Activated CD4-positive, alpha-beta T cell treated with anti-CD3 and anti-CD28 coated beads for 36 hours (primary cell): ENCODE measurements around the gene DAB2. TPM values are rescaled to one million over a fixed set of nuclear protein-coding genes. Genes with fewer than 3 reads are reported as not detected.
"Not testable (repeated sequence)": the region's sequence is repeated elsewhere in the genome, so short reads cannot be mapped to it uniquely, and the experiment has no call there.

Experiments
- ATAC-seq: fragments of 200-7000 bp; cut with Tn5 transposase; one replicate; pipeline ENCODE4 v1.10.0; 2021; ENCODE audit warnings: mild to moderate bottlenecking, moderate library complexity
- CTCF ChIA-PET: fragments of 350-600 bp; sonication (Branson Sonifier 250); formaldehyde crosslinking; loops from one replicate; lab custom pipeline; 2021; ENCODE audit warnings: antibody characterized with exemption; lab: Charles Lee
- POLR2A ChIA-PET: fragments of 350-600 bp; sonication (Branson Sonifier 250); formaldehyde crosslinking; loops from one replicate; lab custom pipeline; 2021; ENCODE audit warnings: antibody characterized with exemption, inconsistent platforms; lab: Charles Lee
- DNase-seq: peaks from one replicate; pipeline ENCODE4 v3.0.0-alpha.2; 2020
- H3K27ac Mint-ChIP-seq: one replicate; pipeline ENCODE4 v1.8.0; 2021; ENCODE audit warnings: mixed read lengths
- H3K27me3 Mint-ChIP-seq: one replicate; pipeline ENCODE4 v1.8.0; 2021; ENCODE audit warnings: mixed read lengths
- H3K36me3 Mint-ChIP-seq: one replicate; pipeline ENCODE4 v1.8.0; 2021; ENCODE audit warnings: low read depth, mixed read lengths
- H3K4me1 Mint-ChIP-seq: one replicate; pipeline ENCODE4 v1.8.0; 2021; ENCODE audit warnings: mixed read lengths
- H3K4me3 Mint-ChIP-seq: one replicate; pipeline ENCODE4 v1.8.0; 2021; ENCODE audit warnings: mild to moderate bottlenecking, moderate library complexity, mixed read lengths
- H3K9me3 Mint-ChIP-seq: one replicate; pipeline ENCODE4 v1.8.0; 2021; ENCODE audit warnings: low read depth, mixed read lengths
- intact Hi-C, 2 experiments: fragments of 100-400 bp; cut with DNase I in 1 of 2; cut with micrococcal nuclease in 1 of 2; formaldehyde crosslinking; loops; one replicate each; pipeline versions ENCODE4 v1.14.2 to v1.15.1; 2022 to 2024; cut with DNase I, micrococcal nuclease
- total RNA-seq, 2 experiments: library from RNA; stranded (reverse); gene quantifications; one replicate each; pipeline ENCODE4 v1.2.3, GENCODE V29; 2021

DAB2 gene
- total RNA-seq, 2 experiments from 2014 or later = 0.05 to 0.26 TPM

DNA sequence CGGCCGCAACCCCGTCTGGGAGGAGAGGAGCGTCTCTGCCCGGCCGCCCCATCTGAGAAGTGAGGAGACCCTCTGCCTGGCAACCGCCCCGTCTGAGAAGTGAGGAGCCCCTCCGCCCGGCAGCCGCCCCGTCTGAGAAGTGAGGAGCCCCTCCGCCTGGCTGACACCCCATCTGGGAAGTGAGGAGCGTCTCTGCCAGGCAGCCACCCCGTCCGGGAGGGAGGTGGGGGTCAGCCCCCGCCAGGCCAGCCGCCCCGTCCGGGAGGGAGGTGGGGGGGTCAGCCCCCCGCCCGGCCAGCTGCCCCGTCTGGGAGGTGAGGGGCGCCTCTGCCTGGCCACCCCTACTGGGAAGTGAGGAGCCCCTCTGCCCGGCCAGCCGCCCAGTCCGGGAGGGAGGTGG is 90.5 kb downstream of the DAB2 start:
- ATAC-seq, H3K9me3 Mint-ChIP-seq, H3K36me3 Mint-ChIP-seq, intact Hi-C loops, H3K4me1 Mint-ChIP-seq, H3K27me3 Mint-ChIP-seq, POLR2A ChIA-PET, CTCF ChIA-PET, H3K4me3 Mint-ChIP-seq, H3K27ac Mint-ChIP-seq, DNase-seq: not testable (repeated sequence)

DNA sequence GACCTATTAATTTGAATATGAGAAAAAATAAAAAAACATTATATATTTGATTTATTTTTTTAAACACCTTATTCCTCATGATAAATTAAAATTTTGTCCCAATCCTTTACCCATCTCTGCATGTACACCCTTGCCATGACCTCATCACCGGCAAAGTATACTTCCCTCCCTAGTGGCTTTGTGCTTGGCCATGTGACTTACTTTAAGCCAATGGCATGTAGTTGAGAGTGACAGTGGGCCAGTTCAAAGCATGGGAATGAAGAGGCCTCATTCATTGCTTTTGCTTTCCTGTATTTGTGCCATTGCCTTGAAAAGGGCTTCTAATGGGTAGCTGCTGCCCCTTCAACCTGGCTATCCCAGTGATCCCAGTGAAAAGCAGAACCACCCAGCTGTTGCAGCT is 91.7 kb downstream of the DAB2 start:
- no peak for DNase-seq
- peaks cover 4% of the 10 kb centered on the region for H3K4me1 Mint-ChIP-seq
- ATAC-seq = no peak
- no peaks in the 10 kb centered on the region for H3K36me3 Mint-ChIP-seq
- intact Hi-C loops = no loop called here
- no peak overlapping the region for H3K27ac Mint-ChIP-seq
- no peaks in the 10 kb centered on the region for H3K9me3 Mint-ChIP-seq
- CTCF ChIA-PET = no interaction called here
- peaks cover 7% of the 10 kb centered on the region for H3K27me3 Mint-ChIP-seq
- POLR2A ChIA-PET = no interaction called here
- H3K4me3 Mint-ChIP-seq = no peak overlapping the region

DNA sequence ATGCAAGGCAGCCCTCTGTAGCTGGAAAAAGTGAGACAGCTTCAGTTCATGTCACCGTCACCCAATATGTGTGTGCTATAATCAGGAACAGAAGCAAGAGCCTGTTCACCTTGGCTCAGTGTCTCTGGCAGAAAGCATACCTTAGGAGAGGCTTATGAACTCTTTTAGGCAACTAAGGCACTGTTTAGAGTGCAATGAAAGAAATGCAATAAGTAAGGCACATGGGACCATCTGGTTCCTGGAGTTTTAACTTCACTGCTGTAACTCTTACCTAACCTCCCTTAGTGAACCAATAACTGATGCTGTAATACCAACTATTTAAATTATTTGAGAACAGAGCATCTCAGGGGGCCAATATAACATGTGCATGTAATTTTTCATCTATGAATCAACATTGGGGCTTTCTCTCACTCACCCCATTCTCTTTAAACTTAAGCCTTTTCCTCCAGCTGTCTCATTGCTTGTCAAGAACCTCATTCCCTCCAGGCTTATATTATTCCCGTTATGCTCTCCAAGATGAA is 92.9 kb downstream of the DAB2 start:
- intact Hi-C loops = no loop called here
- ATAC-seq (no peak), DNase-seq (no peak)
- CTCF ChIA-PET = interaction anchor here (1.0 to 1.4 kb wide), 2 partner anchors 25 to 44 kb away, joined by 3 to 4 read pairs; no protein-coding TSS in a partner anchor
- Mint-ChIP-seq H3K27ac (no peak overlapping the region), H3K4me1 (no peaks in the 10 kb centered on the region), H3K27me3 (peaks cover 7% of the 10 kb centered on the region), H3K36me3 (no peaks in the 10 kb centered on the region), H3K9me3 (no peaks in the 10 kb centered on the region), H3K4me3 (no peak overlapping the region)
- POLR2A ChIA-PET = no interaction called here

- H3K36me3 Mint-ChIP-seq = no peaks in the 10 kb centered on the region
- intact Hi-C loops = no loop called here
- H3K4me1 Mint-ChIP-seq = no peaks in the 10 kb centered on the region
- ChIA-PET POLR2A (no interaction called here), CTCF (no interaction called here)
- H3K9me3 Mint-ChIP-seq = no peaks in the 10 kb centered on the region
- no peak for ATAC-seq
- no peak overlapping the region for H3K27ac Mint-ChIP-seq
- no peak for DNase-seq
- no peak overlapping the region for H3K4me3 Mint-ChIP-seq
- H3K27me3 Mint-ChIP-seq = peaks cover 4% of the 10 kb centered on the region
These were observed 96.0 kb downstream of the DAB2 start for GRCh38 chr5:39328731-39329130.

- Mint-ChIP-seq H3K27ac (no peak overlapping the region), H3K4me1 (no peaks in the 10 kb centered on the region), H3K36me3 (no peaks in the 10 kb centered on the region), H3K4me3 (no peak overlapping the region), H3K27me3 (peaks cover 6% of the 10 kb centered on the region), H3K9me3 (no peaks in the 10 kb centered on the region)
- intact Hi-C loops = no loop called here
- ChIA-PET CTCF (no interaction called here), POLR2A (no interaction called here)
- DNase-seq = no peak
- no peak for ATAC-seq
These were observed 101.2 kb downstream of the DAB2 start for GRCh38 chr5:39323542-39323941.

Other genes with a start within 250 kb of the DAB2 start
- 100 to 1,000 TPM; 109 to 171 TPM for gene FYB1, start 205.4 kb downstream of the DAB2 start, total RNA-seq
- not detected for gene C9, start 60.5 kb downstream of the DAB2 start, total RNA-seq